H54 (cell line): ENCODE data around the gene NT5E.

ENCODE experiments used
- DNase-seq: peaks from one replicate; pipeline ENCODE4 v3.0.0; 2011; ENCODE audit warnings: low spot score, mixed read lengths; ENCODE audit not compliant: insufficient read length
- FAIRE-seq: peaks from 3 replicates; lab custom pipeline; 2011; peaks lifted over from hg19 to GRCh38; lab: Jason Lieb, UNC
- POLR2A ChIP-seq: IDR thresholded peaks from 2 replicates; pipeline ENCODE4 v1.6.1; 2011; ENCODE audit warnings: low read depth, mild to moderate bottlenecking, low read length

NT5E gene

DNA sequence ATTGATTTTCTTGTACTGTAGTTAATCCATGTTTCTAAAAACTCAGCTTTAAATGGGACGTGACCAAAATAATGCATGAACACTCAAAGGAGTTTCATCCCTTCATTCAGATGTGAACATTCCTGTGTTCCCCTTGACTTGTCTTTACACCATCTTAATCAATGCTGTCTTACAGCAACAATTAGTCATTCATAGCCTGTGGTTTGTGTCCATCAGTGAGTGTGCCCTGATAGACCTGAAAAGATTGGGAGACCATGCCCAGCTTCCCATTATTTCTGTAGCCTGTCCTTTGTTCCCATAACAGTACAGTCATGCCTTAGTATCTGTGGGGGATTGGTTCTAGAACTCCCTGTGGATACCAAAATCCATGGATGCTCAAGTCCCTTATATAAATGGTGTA lies 23.9 kb downstream of the NT5E start:
- TF ChIP-seq POLR2A = no peak
- no peak for DNase-seq
- FAIRE-seq = no peak

DNA sequence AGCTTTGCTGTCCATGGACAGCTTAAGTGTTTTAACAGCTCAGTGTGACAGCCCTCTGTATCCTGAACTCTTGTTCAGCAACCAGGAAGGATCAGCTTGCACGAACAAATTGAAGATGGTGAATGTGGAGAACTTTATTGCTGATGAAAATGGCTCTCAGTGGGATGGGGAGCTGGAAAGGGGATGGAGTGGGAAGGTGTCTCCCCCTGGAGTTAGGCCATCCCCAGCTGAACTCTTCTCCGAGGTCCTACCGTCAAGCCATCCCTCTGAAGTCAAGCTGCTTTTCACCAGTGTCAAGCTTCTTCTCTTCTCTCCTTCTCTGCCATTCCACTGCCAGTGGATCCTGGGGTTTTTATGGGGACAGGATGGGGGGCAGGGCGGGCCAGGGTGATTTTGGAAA lies 26.6 kb downstream of the NT5E start:
- TF ChIP-seq POLR2A = no peak
- DNase-seq = no peak
- no peak for FAIRE-seq

DNA sequence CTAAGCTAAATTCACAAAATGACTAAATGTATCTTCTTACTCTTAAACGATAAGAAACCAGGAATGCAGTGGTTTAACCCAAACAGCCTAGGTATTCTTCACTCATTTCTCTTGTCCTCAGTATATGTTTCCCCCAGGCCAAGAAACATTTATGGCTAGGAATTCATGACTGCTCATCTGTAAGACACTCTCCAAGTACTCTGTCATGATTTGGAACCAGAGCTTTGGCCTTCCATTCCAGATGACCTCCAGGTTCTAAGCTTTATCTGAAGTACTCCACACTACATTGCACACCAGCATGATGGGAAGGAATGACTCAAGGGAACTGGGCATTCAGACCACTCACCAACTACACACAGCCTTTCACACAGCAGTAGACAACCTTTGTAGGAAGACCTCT lies 29.3 kb downstream of the NT5E start:
- no peak for FAIRE-seq
- DNase-seq = no peak
- TF ChIP-seq POLR2A = no peak

DNA sequence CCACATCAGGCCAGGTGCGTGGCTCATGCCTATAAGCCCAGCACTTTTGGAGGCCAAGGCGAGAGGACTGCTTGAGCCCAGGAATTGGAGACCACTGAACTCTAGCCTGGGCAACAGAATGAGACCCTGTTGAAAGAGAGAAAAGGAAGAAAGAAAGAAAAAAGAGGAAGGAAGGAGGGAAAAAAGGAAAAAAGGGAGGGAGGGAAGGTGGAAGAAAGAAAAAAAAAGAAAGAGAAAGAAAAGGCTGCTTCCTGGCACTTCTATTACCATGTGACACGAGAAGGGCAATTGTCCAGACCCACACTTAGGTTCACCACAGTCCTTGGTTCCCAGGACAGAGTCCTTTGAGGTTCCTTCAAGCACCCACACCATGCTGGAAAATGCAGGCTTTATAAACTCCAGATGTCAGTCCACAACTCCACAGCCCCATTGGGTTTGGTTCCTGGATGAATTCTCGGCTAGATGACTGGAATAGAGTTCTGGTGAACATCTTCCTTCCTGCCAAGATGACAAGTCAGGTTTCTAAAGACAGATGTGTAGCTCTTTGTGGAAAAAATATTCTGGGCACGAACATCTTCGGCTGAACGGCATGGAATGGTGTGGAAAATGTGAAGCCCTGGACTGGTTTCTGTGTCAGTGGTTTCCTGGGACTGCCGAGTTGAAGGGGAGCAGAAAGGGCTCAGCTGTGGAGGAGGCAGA lies 32.5 kb downstream of the NT5E start:
- no peak for DNase-seq
- no peak for TF ChIP-seq POLR2A
- FAIRE-seq = no peak

DNA sequence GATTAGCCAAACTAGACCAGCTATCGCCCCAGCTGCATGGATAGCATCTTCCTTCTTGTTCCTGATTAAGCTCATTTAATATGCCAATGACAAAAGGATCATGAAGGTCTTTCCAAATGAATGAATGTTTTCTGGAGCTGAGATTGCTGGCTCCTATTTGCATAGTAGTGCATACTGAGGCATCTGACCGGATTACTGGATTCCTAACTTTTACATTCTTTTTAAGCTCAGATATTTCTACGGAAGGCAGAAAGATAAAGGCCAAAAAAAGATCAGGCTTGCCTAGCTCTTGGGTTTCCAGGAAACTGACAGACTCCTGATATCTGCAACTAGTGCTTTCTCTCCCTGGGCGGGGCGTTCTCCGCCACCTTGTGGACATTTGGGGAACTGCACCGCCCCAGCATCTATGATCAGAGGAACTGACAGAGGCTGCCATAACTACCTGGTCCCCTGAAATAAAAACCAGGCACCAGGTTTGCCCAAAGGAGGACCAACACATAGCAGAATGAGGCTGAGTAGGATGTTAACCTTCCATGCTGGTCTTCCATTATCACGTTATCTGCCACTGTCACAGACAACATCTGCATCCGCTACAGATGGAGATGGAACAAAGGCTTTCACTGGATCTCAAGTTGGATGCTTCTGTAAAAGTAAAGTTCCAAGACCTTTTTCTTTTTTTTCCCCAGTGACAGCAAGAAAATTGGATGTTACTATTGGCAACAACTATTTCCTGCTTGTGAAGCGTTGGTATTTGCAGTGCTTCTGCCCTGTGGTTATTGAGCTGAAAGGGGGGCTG lies 33.2 kb downstream of the NT5E start:
- DNase-seq = peak; percentile 28
- FAIRE-seq = peak; percentile 84
- TF ChIP-seq POLR2A = no peak

DNA sequence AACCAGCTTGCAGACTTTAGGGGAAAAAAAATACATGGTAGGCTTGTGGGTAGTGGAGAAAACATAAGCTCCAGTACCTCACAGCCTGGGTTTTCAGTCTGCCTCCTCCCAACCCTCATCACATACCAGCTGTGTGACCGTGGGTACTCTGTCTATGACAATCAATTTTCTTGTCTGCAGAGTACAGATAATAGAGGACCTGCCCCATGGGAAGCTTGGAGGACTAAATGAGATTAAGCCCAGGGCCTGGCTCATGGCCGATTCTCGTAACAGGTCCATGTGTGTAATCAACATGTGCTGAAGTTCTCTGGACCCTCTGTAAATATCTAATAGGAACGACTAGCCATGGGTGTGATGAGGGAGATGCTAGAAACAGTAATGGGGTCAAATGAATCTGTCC lies 34.0 kb downstream of the NT5E start:
- no peak for TF ChIP-seq POLR2A
- FAIRE-seq (no peak), DNase-seq (no peak)

DNA sequence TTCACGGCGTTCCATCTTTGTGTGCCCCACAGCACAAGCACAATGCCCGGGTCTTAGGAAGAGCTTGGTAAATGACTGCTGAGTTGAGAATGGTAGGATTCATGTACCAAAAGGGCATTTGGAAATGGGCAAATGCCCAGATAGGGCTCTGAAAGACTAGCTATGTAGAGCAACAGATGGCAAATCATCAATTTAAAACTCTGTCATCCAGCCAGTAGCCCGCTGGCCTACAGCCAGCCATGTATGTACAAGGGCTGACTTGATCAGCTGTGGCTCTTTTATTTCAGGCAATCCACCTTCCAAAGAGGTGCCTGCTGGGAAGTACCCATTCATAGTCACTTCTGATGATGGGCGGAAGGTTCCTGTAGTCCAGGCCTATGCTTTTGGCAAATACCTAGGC lies 35.1 kb downstream of the NT5E start:
- DNase-seq = no peak
- TF ChIP-seq POLR2A = no peak
- FAIRE-seq = no peak

DNA sequence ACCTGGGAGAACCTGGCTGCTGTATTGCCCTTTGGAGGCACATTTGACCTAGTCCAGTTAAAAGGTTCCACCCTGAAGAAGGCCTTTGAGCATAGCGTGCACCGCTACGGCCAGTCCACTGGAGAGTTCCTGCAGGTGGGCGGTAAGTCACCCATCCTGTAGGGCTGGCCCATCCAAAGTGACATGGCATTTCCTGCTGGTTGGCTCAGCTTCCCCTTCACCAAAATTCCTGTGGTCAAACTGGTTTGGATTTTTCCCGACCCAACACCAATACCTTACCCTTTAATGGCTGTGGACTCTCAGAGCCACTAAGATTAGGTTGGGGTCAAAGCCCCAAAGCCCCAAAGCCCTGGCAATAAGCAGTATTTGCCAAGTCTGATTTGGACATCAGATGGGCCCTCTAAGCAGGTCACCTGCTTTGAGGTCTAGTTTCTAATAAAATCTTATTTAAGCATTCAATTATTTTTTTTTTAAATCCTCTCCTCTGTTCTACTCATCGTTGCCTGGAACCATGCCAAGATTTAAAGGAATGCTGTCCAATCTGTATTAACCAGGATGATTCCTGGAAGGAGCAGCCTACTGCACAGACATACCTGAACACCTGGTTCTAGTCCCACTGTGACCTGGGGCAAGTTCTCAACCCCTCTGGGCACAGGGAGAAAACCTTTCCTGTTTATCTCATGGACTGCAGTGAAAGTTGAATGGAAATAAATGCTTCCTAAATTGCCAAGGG lies 40.8 kb downstream of the NT5E start:
- FAIRE-seq = no peak
- DNase-seq = no peak
- TF ChIP-seq POLR2A = no peak

DNA sequence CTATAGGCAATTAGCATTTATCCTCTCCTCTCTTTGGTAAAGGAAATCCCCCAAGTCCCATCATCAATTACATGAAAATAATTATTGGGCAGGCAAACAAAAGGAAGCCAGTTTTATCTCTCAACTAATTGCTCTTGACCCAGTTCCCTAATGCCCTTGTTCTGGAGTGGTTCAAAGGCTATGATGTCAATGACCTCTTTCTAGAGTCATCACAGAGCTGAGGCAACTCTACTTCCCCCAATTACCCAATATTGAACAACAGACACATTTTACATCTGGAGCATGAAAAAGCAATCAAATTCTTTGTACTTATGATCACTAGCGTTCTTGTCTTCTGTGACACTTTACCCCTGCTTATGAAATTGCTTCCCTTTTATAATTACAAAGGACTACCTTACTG lies 43.5 kb downstream of the NT5E start:
- no peak for TF ChIP-seq POLR2A
- no peak for FAIRE-seq
- no peak for DNase-seq

DNA sequence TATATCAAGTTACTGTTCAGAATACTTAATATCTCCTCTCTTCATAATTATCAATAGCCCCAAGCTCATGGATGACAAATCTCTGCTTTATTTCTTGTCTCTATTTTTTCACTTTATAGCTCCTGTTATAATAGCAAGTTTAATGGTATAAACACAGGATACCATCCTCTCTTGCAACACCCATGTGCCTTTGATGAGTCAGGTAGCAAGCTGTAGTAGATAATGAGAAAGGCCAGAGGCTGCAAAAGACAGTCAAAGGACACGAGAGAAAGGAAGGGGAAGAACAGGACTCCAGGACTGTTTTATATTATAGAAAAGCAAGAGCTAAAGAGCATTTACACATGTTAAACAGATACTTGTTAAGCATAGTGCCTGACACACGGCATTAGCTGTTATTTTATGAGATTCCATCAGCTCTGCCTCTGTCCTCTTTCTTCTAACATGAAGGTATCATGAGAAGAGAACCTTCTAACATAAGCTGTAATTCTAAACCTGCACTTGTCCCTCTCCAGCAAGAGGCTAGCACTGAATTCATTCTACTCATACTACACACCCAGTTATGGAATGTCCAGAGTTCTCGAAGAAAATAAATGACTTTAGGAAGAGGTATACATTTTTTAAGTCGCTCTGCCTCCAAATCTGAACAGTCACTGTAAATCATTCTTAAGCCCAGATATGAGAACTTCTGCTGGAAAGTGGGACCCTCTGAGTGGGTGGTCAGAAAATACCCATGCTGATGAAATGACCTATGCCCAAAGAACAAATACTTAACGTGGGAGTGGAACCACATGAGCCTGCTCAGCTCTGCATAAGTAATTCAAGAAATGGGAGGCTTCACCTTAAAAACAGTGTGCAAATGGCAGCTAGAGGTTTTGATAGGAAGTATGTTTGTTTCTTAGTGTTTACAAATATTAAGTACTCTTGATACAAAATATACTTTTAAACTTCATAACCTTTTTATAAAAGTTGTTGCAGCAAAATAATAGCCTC lies 45.0 kb downstream of the NT5E start:
- no peak for FAIRE-seq
- TF ChIP-seq POLR2A = no peak
- DNase-seq = no peak

DNA sequence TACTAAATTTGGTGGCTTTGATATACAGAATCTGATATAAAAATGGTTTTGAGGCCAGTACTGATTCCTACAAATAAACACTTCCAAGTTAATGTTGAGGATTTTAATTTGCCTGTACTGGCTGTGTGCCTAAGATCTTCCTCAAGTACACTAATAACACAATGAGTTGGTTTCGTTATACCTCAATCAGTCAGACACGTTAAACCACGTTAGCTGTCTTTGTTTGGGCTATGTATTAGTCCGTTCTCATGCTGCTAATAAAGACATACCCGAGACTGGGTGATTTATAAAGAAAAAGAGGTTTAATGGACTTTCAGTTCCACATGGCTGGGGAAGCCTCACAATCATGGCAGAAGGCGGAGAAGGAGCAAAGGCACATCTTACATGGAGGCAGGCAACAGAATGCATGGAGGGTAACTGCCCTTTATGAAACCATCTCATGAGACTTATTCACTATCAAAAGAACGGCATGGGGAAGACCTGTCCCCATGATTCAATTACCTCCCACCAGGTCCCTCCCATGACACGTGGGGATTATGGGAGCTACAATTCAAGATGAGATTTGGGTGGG lies 46.2 kb downstream of the NT5E start:
- DNase-seq = no peak
- no peak for TF ChIP-seq POLR2A
- FAIRE-seq = no peak

DNA sequence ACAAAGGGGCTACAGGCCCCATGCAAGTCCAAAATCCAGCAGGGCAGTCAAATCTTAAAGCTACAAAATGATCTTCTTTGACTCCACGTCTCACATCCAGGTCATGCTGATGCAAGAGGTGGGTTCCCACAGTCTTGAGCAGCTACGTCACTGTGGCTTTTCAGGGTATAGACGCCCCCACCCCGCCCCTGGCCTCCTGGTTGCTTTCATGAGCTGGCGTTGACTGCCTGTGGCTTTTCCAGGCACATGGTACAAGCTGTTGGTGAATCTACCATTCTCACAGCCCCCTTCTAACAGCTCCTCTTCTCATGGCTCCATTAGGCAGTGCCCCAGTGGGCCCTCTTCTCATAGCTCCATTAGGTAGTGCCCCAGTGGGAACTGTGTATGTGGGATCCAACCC lies 47.0 kb downstream of the NT5E start:
- FAIRE-seq = no peak
- no peak for DNase-seq
- TF ChIP-seq POLR2A = no peak
